Measurements from ENCODE around the gene AKR7A2. TPM values are rescaled to one million over a fixed set of nuclear protein-coding genes. Genes with fewer than 3 reads are reported as not detected.
"Not testable (repeated sequence)": the region's sequence is repeated elsewhere in the genome, so short reads cannot be mapped to it uniquely, and the experiment has no call there.

AKR7A2 gene
- total and polyA plus RNA-seq, 9 of the 15 experiments (the other 6 are each of a cell fraction or from before 2014, with no cell fraction given): 2.0 to 78.4 (median 49.4) TPM

- POLR2A ChIA-PET: interaction anchor here (1.2 kb wide), 1 partner anchor 11 kb away, joined by 4 read pairs; no protein-coding TSS in a partner anchor
- H3K4me2 ChIP-seq (ENCODE audit: insufficient read depth, low read length); H3K4me3 ChIP-seq; H3K4me1 ChIP-seq (replicated peaks in 1 of 2; ENCODE audit: control insufficient read depth in 2 of 2, insufficient read depth in 2 of 2, low read length in 2 of 2); in situ Hi-C loops (cut with MboI); H4K20me1 ChIP-seq (replicated peaks; ENCODE audit: control insufficient read depth, insufficient read depth, low read length); H3K36me3 ChIP-seq (ENCODE audit: control insufficient read depth, insufficient read depth, low read length); H3K27ac ChIP-seq (ENCODE audit: extremely low read depth, low read depth, low read length); FAIRE-seq; intact Hi-C loops (cut with micrococcal nuclease); H2AFZ ChIP-seq (ENCODE audit: low read depth, low read length); DNase-seq (ENCODE audit: extremely low read depth in 1 of 4, low spot score in 3 of 4); H3K27me3 ChIP-seq (ENCODE audit: control insufficient read depth in 2 of 2, insufficient read depth in 2 of 2, low read length in 2 of 2); H3K9me1 ChIP-seq (ENCODE audit: control insufficient read depth, insufficient read depth, low read length); H3K79me2 ChIP-seq (ENCODE audit: control insufficient read depth, insufficient read depth, low read length); CTCF ChIA-PET (ENCODE audit: low intra/inter-chr PET ratio); BruUV-seq (replicated peaks); ATAC-seq; H3K9ac ChIP-seq (ENCODE audit: insufficient read depth in 1 of 2, low read depth in 2 of 2, low read length in 2 of 2); H3K9me3 ChIP-seq (replicated peaks; ENCODE audit: control insufficient read depth, insufficient read depth, low read depth, low read length): not testable (repeated sequence)
- TF ChIP-seq POLR2G (IDR thresholded peaks at IDR 0.05; ENCODE audit: low read depth, low read length): 0 out of 2 replicates have a peak, but pooled peaks have one; percentile 6
- 84% methylated on average over 45 of the region's 82 CpGs for WGBS (ENCODE audit: insufficient coverage, low coverage, missing lambda C conversion rate)
Observed at GRCh38 chr1:19288324-19289241, 23.4 kb downstream of the AKR7A2 start, which contains the start of gene AKR7A3. AKR7A3 (minus strand) TSS chr1:19288770; CDS start chr1:19288709, 61 bp downstream.

- Histone ChIP-seq H4K20me1 (replicated peaks; ENCODE audit: control insufficient read depth, insufficient read depth, low read length) (no peaks in the 10 kb centered on the region), H3K9ac (ENCODE audit: insufficient read depth in 1 of 2, low read depth in 2 of 2, low read length in 2 of 2) (no peak overlapping the region), H3K9me3 (replicated peaks; ENCODE audit: control insufficient read depth, insufficient read depth, low read depth, low read length) (no peaks in the 10 kb centered on the region), H3K4me1 (replicated peaks in 1 of 2; ENCODE audit: control insufficient read depth in 2 of 2, insufficient read depth in 2 of 2, low read length in 2 of 2) (peaks cover 0 to 7% of the 10 kb centered on the region in 2 experiments; a peak in 1 of 5 replicates), H3K4me3 (no peak overlapping the region), H3K27me3 (ENCODE audit: control insufficient read depth in 2 of 2, insufficient read depth in 2 of 2, low read length in 2 of 2) (no peaks in the 10 kb centered on the region), H3K79me2 (ENCODE audit: control insufficient read depth, insufficient read depth, low read length) (no peaks in the 10 kb centered on the region), H3K27ac (ENCODE audit: extremely low read depth, low read depth, low read length) (no peak overlapping the region), H3K4me2 (ENCODE audit: insufficient read depth, low read length) (no peak overlapping the region), H2AFZ (ENCODE audit: low read depth, low read length) (no peak overlapping the region), H3K9me1 (ENCODE audit: control insufficient read depth, insufficient read depth, low read length) (no peaks in the 10 kb centered on the region), H3K36me3 (ENCODE audit: control insufficient read depth, insufficient read depth, low read length) (no peaks in the 10 kb centered on the region)
- ATAC-seq (no peak), DNase-seq (ENCODE audit: extremely low read depth in 1 of 4, low spot score in 3 of 4) (no peak), FAIRE-seq (no peak)
- no TSS peak for BruUV-seq (replicated peaks)
- WGBS (ENCODE audit: insufficient coverage, low coverage, missing lambda C conversion rate): 67% methylated on average over 12 of the region's 13 CpGs
- in situ Hi-C loops (cut with MboI): no loop called here
- POLR2A ChIA-PET: interaction anchor here (0.6 to 1.2 kb wide), 2 partner anchors 12 to 168 kb away, joined by 3 to 4 read pairs; no protein-coding TSS in a partner anchor
- intact Hi-C loops (cut with micrococcal nuclease): no loop called here
- CTCF ChIA-PET (ENCODE audit: low intra/inter-chr PET ratio): no interaction called here
- TF ChIP-seq FOXP1 (CRISPR knock-in tag; IDR thresholded peaks at IDR 0.05) (no peak), RBM34 (IDR thresholded peaks at IDR 0.05; ENCODE audit: borderline replicate concordance, insufficient read depth, low read length) (no peak), CGGBP1 (CRISPR knock-in tag; IDR thresholded peaks at IDR 0.05) (no peak), ZNF280A (IDR thresholded peaks at IDR 0.05; ENCODE audit: low read depth, partially characterized antibody) (no peak), ZNF146 (CRISPR knock-in tag; IDR thresholded peaks at IDR 0.05; ENCODE audit: unreplicated experiment) (no peak), NRF1 (conservative IDR thresholded peaks at IDR 0.05 in 1 of 2, IDR thresholded peaks at IDR 0.05 in 1 of 2) (no peak), LCOR (CRISPR knock-in tag; IDR thresholded peaks at IDR 0.05) (no peak), HNRNPH1 (optimal IDR thresholded peaks at IDR 0.05; ENCODE audit: low read depth, low read length) (no peak), EWSR1 (IDR thresholded peaks at IDR 0.05; ENCODE audit: borderline replicate concordance, low read depth, partially characterized antibody) (no peak), MAFF (IDR thresholded peaks at IDR 0.05; ENCODE audit: low read length) (no peak)
Observed at GRCh38 chr1:19287436-19288185, 24.3 kb downstream of the AKR7A2 start.

Data from K562 (cell line).